SK-N-SH treated with all-trans-retinoic acid at 6 μM for 48 hours (cell line): ENCODE measurements around the gene MIGA2.

Experiments used
- ATAC-seq: fragments of 200-7000 bp; cut with Tn5 transposase; 3 replicates; pipeline ENCODE4 v1.9.1; 2020; ENCODE audit warnings: mild to moderate bottlenecking, moderate library complexity
- ARNTL ChIP-seq: fragments of 450-650 bp; formaldehyde crosslinking; IDR thresholded peaks from 2 replicates; pipeline ENCODE4 v1.5.0; 2020; ENCODE audit warnings: low read depth, mild to moderate bottlenecking, moderate library complexity, borderline replicate concordance
- BACH2 ChIP-seq: fragments of 250-450 bp; sonication (Bioruptor Pico); IDR thresholded peaks from 2 replicates; pipeline ENCODE4 v1.9.0; 2021; ENCODE audit warnings: mild to moderate bottlenecking, borderline replicate concordance
- CREB5 ChIP-seq: fragments of 250-450 bp; sonication (Bioruptor Pico); IDR thresholded peaks from 2 replicates; pipeline ENCODE4 v1.5.1; 2020; ENCODE audit warnings: low read depth, mild to moderate bottlenecking, moderate library complexity
- CSDC2 ChIP-seq: fragments of 250-450 bp; sonication (Bioruptor Pico); IDR thresholded peaks from 2 replicates; pipeline ENCODE4 v1.5.0; 2020; ENCODE audit warnings: mild to moderate bottlenecking, moderate library complexity
- CSRNP3 ChIP-seq: fragments of 250-450 bp; sonication (Bioruptor Pico); IDR thresholded peaks from 2 replicates; pipeline ENCODE4 v1.5.1; 2021; ENCODE audit warnings: mild to moderate bottlenecking, moderate library complexity
- ESRRG ChIP-seq: fragments of 250-450 bp; sonication (Bioruptor Pico); IDR thresholded peaks from 2 replicates; pipeline ENCODE4 v1.6.1; 2021; ENCODE audit warnings: mild to moderate bottlenecking
- GLIS3 ChIP-seq: fragments of 250-450 bp; sonication (Bioruptor Pico); IDR thresholded peaks from 2 replicates; pipeline ENCODE4 v1.5.0; 2020; ENCODE audit warnings: mild to moderate bottlenecking, moderate library complexity
- ISL1 ChIP-seq: fragments of 250-450 bp; sonication (Bioruptor Pico); IDR thresholded peaks from 2 replicates; pipeline ENCODE4 v2.1.2; 2022; ENCODE audit warnings: mild to moderate bottlenecking, moderate library complexity
- OSR1 ChIP-seq: fragments of 250-450 bp; sonication (Bioruptor Pico); IDR thresholded peaks from 2 replicates; pipeline ENCODE4 v1.8.0; 2022; ENCODE audit warnings: moderate library complexity, mild to moderate bottlenecking, inconsistent platforms
- PPARA ChIP-seq: fragments of 250-450 bp; sonication (Bioruptor Pico); IDR thresholded peaks from 2 replicates; pipeline ENCODE4 v1.5.0; 2020; ENCODE audit warnings: mild to moderate bottlenecking, borderline replicate concordance
- RARB ChIP-seq: fragments of 250-450 bp; sonication (Bioruptor Pico); IDR thresholded peaks from 2 replicates; pipeline ENCODE4 v1.8.0; 2021; ENCODE audit warnings: mild to moderate bottlenecking, moderate library complexity
- SNAI2 ChIP-seq: fragments of 250-450 bp; sonication (Bioruptor Pico); IDR thresholded peaks from 2 replicates; pipeline ENCODE4 v1.5.0; 2020; ENCODE audit warnings: mild to moderate bottlenecking, moderate library complexity
- TCF4 ChIP-seq: fragments of 250-450 bp; sonication (Bioruptor Pico); IDR thresholded peaks from 2 replicates; pipeline ENCODE4 v1.8.0; 2021; ENCODE audit warnings: mild to moderate bottlenecking, moderate library complexity, borderline replicate concordance
- TOX ChIP-seq: fragments of 250-450 bp; sonication (Bioruptor Pico); IDR thresholded peaks from 2 replicates; pipeline ENCODE4 v1.8.0; 2021; ENCODE audit warnings: mild to moderate bottlenecking, moderate library complexity, borderline replicate concordance
- TSHZ2 ChIP-seq: fragments of 250-450 bp; sonication (Bioruptor Pico); IDR thresholded peaks from 2 replicates; pipeline ENCODE4 v1.5.0; 2020; ENCODE audit warnings: mild to moderate bottlenecking, moderate library complexity
- ZFP3 ChIP-seq: fragments of 250-450 bp; sonication (Bioruptor Pico); IDR thresholded peaks from 2 replicates; pipeline ENCODE4 v1.5.0; 2020; ENCODE audit warnings: mild to moderate bottlenecking, moderate library complexity
- ZFP30 ChIP-seq: fragments of 450-650 bp; formaldehyde crosslinking; IDR thresholded peaks from 2 replicates; pipeline ENCODE4 v1.5.0; 2022; ENCODE audit warnings: mild to moderate bottlenecking, moderate library complexity
- ZNF565 ChIP-seq: fragments of 450-650 bp; formaldehyde crosslinking; conservative IDR thresholded peaks from 2 replicates; pipeline ENCODE4 v1.5.0; 2020; ENCODE audit warnings: low read depth, mild to moderate bottlenecking, moderate library complexity
- ZNF70 ChIP-seq: fragments of 450-650 bp; formaldehyde crosslinking; IDR thresholded peaks from 2 replicates; pipeline ENCODE4 v1.5.0; 2020; ENCODE audit warnings: mild to moderate bottlenecking, moderate library complexity
- ZNF8 ChIP-seq: fragments of 450-650 bp; formaldehyde crosslinking; IDR thresholded peaks from 2 replicates; pipeline ENCODE4 v1.5.0; 2020; ENCODE audit warnings: mild to moderate bottlenecking, moderate library complexity
- TF ChIP-seq, protein P1 (sequence below): fragments of 250-450 bp; sonication (Bioruptor Pico); IDR thresholded peaks from 2 replicates; pipeline ENCODE4 v1.8.0; 2021; ENCODE audit warnings: low read depth, mild to moderate bottlenecking, moderate library complexity, borderline replicate concordance
- TF ChIP-seq, protein P2 (sequence below): fragments of 250-450 bp; sonication (Bioruptor Pico); IDR thresholded peaks from 2 replicates; pipeline ENCODE4 v1.8.0; 2020; ENCODE audit warnings: mild to moderate bottlenecking, moderate library complexity, borderline replicate concordance

MIGA2 gene

GRCh38 chr9:128995791-128996190 is 40.6 kb upstream of the MIGA2 start:
- ATAC-seq: no peak
- no peak for TF ChIP-seq ZNF70 (CRISPR knock-in tag)
- TF ChIP-seq ESRRG (CRISPR knock-in tag): no peak
- TF ChIP-seq OSR1: no peak
- TF ChIP-seq RARB (CRISPR knock-in tag): no peak
- no peak for TF ChIP-seq ARNTL (CRISPR knock-in tag)
- TF ChIP-seq BACH2 (CRISPR knock-in tag): no peak
- TF ChIP-seq, all 23 proteins: peak for 0

GRCh38 chr9:128998462-128998861 is 38.0 kb upstream of the MIGA2 start:
- TF ChIP-seq TCF4 (CRISPR knock-in tag) (no peak), ESRRG (CRISPR knock-in tag) (no peak), TOX (CRISPR knock-in tag) (no peak), BACH2 (CRISPR knock-in tag) (no peak), CREB5 (CRISPR knock-in tag) (no peak), TSHZ2 (no peak), ZNF70 (CRISPR knock-in tag) (no peak), GLIS3 (CRISPR knock-in tag) (no peak), PPARA (no peak)
- TF ChIP-seq, protein P1, sequence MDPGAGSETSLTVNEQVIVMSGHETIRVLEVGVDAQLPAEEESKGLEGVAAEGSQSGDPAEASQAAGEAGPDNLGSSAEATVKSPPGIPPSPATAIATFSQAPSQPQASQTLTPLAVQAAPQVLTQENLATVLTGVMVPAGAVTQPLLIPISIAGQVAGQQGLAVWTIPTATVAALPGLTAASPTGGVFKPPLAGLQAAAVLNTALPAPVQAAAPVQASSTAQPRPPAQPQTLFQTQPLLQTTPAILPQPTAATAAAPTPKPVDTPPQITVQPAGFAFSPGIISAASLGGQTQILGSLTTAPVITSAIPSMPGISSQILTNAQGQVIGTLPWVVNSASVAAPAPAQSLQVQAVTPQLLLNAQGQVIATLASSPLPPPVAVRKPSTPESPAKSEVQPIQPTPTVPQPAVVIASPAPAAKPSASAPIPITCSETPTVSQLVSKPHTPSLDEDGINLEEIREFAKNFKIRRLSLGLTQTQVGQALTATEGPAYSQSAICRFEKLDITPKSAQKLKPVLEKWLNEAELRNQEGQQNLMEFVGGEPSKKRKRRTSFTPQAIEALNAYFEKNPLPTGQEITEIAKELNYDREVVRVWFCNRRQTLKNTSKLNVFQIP (CRISPR knock-in tag): no peak
- no peak for ATAC-seq

GRCh38 chr9:128999581-129000206 is 36.7 kb upstream of the MIGA2 start:
- no peak for ATAC-seq
- TF ChIP-seq CSDC2 (CRISPR knock-in tag) (no peak), ZFP30 (CRISPR knock-in tag) (no peak), ZFP3 (CRISPR knock-in tag) (no peak), ARNTL (CRISPR knock-in tag) (no peak), GLIS3 (CRISPR knock-in tag) (no peak), CREB5 (CRISPR knock-in tag) (no peak), TCF4 (CRISPR knock-in tag) (no peak), CSRNP3 (CRISPR knock-in tag) (no peak), RARB (CRISPR knock-in tag) (no peak), BACH2 (CRISPR knock-in tag) (no peak), ZNF8 (CRISPR knock-in tag) (no peak), ZNF70 (CRISPR knock-in tag) (no peak), SNAI2 (CRISPR knock-in tag) (no peak), TOX (CRISPR knock-in tag) (no peak), OSR1 (no peak), ZNF565 (CRISPR knock-in tag) (no peak), PPARA (no peak), TSHZ2 (no peak), ISL1 (no peak)
- TF ChIP-seq, protein P2, sequence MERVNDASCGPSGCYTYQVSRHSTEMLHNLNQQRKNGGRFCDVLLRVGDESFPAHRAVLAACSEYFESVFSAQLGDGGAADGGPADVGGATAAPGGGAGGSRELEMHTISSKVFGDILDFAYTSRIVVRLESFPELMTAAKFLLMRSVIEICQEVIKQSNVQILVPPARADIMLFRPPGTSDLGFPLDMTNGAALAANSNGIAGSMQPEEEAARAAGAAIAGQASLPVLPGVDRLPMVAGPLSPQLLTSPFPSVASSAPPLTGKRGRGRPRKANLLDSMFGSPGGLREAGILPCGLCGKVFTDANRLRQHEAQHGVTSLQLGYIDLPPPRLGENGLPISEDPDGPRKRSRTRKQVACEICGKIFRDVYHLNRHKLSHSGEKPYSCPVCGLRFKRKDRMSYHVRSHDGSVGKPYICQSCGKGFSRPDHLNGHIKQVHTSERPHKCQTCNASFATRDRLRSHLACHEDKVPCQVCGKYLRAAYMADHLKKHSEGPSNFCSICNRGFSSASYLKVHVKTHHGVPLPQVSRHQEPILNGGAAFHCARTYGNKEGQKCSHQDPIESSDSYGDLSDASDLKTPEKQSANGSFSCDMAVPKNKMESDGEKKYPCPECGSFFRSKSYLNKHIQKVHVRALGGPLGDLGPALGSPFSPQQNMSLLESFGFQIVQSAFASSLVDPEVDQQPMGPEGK (CRISPR knock-in tag): no peak
